Activated CD4-positive, alpha-beta T cell treated with anti-CD3 and anti-CD28 coated beads, Interleukin-2, amount 50 U/mL, for 24 hours (primary cell): ENCODE measurements around the gene GLRX5.

Experiments
- DNase-seq, 2 donors: peaks; one replicate each; pipeline ENCODE4 v3.0.0-alpha.2; 2020; ENCODE audit warnings: low read depth in 1 of 2, low spot score in 1 of 2

GLRX5 gene

DNA sequence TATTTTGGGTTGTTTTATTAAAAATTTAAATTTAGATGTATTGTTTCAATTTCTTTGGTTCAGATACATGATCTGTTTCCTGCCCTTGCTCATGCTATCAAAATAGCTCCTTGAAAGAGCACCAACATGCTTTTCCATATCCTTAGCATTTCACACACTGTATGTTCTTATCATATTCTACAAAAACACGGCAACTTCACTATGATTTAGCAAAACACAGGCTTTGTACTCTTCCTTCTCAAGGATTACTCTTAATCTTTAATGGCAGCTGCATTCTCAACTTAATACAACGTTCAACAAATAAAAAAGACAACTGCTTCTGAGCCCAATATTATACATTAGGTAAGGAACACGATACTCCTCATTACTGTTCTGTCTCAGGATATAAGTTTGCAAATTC is 2.9 kb upstream of the GLRX5 start:
- DNase-seq = no peak

DNA sequence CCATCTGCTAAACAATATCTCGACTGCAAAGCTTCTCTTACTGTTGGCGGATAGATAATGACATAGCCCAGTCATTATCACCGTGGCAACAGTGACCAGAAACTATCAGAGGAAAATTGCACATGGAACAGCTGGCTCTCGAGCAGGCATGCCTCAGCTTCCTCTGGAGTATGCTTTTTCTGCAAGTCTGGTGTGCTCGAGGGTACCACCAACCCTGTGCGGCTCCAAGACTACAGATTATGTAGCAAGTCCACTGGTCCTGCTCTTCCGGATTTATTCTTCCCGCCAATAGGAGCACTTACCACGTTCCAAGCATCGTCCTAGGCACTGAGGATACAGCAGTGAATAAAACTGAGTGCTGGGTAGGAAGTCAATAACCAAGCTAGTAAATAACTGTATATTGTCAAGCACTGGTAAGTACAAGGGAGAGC is 1.4 kb upstream of the GLRX5 start:
- no peak for DNase-seq

DNA sequence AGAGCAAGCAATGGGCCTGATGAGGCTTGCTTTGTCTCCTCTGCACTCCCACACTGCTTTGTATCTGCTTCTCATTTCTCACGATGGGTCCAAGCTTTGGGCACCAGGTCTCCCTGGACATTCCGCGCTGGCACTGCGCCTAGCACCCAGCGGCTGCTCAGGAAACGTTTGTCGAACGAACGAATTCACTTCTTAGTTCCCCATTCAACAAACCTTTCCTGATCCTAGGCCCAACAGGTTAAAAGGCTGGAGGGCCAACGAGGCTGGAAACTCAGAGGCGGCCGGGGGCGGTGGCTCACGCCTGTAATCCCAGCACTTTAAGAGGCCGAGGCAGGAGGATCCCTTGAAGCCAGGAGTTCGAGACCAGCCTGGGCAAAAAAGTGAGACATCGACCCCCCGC is 1.0 kb upstream of the GLRX5 start:
- no peak for DNase-seq

DNA sequence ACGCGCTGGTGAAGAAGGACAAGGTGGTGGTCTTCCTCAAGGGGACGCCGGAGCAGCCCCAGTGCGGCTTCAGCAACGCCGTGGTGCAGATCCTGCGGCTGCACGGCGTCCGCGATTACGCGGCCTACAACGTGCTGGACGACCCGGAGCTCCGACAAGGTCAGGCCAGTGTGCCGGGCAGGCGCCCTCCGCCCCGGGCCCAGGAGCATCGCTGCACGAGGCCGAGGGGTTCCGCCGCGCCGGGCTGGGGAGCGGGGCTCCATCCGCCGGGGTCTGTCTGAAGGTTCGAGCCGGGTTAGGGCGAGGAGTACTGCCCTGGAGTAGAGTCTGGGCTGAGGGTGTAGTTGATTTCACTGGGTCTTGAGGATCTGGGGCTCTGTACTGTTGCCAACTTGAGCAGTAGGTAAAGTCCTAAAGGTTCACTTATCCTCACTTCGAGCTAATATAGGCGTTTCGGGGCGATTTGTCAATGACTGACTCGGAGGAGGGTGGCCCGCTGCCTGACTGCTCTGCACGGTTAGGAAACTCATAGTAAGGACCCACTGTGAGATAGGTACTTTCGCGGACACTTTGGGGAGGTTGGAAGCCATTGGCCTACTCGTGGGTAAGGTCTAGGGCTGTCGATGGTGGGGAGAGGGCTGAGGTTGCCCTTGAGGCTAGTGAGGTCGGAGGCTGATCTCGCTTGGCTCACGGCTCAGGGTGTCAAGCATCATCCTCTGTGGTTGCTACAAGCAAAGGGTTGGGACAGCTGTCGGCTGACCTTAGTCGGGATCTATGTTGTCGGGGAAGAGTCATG is 574 bp downstream of the GLRX5 start:
- no peak for DNase-seq

DNA sequence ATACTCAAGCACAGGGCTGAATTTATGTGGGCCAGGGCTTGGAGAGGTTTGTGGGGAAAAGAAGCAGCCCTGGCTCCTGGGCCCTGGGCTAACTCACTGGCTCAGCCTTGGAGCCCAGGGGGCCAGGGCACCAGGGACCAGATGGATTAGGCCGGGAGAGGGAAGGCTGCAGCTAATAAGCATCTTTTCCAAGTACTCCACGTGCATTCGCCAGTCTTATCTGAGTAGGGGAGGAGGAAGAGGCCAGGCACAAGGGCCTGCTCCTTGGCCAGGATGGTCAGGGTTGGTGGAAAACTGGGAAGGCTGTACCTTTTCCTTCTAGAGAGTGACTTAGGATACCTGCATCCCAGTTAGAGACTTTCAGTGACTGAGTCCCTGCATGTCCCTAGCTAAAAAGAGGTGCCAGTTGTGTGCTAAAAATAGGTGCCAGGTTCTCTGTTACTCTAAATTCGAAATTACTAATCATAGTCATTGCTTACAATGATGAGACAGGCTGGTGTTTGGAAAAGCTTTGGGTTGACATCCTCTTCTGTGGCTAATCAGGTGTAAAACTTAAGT is 1.3 kb downstream of the GLRX5 start:
- DNase-seq = no peak

DNA sequence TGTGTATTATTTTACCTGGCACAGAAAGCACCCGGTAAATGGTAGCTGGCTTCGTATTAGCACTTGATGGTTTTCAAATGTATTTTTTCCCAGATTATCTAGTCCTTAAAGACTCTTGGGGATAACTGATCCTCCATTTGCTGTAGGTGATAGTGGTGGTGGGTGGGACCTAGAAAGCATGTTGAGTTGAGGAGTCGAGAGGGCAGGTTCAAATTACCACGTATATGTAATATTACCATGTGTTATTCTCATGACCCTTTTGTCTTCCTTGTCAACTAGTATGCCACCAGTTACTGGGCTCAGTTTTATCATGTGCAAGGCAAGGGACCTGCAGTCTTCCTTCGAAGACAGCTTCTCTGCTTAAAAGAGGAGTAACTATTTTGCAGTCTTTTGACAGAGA is 1.8 kb downstream of the GLRX5 start:
- no peak for DNase-seq

DNA sequence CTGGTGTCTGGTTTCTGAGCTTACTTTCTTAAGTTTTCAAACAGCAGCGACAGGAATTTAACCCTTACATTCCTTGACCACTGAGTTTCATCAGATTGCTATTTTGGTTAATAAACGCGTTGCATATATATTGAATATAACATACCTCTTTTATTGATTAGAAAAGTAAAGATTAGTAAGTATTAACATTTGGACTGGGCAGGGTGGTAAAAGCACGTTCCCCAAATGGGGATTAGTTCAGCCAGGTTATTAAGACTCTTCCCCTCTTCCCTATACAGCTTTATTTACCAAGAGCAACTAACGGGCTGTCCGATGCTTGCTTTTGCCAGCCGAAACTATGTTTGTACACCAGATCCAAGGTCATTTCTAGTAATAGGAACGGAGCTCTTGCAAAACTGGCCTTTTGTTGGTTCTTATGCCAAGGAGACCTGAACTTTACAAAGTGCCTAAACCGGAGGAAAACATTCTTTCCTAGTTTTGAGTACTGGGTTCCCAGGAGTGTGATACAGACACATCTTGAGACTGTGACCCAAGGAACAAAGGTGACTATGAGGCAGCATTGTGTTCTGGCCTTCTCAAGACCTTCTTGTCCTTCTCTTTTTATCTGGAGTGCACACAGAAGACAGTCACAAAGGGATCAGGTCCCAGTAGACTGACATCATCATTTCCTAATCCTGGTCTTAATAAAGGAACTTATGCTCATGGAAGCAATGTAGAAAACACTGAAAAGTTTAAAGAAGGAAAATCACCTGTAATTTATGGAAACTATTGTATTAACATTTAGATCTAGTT is 2.6 kb downstream of the GLRX5 start:
- no peak for DNase-seq

DNA sequence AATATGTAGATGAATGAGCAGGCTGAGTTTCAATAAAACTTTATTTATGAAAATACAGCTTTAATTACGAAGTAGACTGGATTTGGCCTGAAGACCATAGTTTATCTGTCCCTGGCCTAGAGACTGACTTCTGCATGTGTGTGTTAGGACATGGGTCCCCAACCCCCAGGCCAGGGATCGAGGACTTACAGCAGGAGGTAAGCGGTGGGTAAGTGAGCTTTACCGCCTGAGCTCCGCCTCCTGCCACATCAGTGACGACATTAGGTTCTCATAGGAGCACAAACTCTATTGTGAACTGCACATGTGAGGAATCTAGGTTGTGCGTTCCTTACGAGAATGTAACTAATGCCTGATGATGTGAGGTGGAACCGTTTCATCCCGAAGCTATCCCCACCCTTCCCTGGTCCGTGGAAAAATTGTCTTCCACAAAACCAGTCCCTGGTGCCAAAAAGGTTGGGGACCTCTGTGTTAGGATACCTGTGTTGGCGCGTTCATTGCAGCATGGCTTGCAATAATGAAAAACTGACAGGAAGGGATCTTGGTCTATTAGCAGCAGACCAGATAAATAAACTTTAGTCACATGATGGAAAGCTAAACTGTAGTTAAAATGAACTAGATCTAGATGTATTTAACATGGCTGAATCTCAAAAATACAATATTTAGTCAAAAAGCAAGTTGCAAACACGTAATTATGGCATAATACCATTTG is 4.1 kb downstream of the GLRX5 start:
- DNase-seq = no peak

DNA sequence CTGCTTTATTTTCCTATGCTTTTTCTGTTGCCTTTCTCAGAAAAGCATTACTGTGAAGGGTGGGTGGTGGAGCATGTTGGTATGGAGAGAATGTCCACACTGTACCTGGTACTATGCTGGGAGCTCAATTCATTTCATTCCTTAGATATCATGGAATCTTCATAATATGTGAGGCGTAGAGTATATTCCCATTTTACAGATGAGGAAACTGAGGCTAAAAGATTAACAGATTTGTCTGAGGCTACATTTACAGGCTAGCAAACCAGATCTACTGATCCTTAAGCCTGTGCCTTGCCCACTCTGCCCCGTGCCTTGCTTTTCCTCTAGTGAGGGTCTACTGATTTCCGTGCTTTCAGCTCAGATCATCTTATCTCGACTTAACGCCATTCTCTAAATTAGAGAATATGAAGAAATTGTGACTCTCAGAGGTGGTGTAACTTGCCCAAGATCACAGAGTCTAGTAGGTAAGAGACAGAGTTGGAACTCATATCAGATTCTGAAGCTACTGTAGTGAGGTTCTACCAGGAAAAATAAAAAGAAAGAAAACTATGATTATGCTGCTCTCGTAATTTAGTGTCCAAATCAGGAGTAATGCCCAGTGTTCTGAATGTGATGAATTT is 5.5 kb downstream of the GLRX5 start:
- DNase-seq = no peak

DNA sequence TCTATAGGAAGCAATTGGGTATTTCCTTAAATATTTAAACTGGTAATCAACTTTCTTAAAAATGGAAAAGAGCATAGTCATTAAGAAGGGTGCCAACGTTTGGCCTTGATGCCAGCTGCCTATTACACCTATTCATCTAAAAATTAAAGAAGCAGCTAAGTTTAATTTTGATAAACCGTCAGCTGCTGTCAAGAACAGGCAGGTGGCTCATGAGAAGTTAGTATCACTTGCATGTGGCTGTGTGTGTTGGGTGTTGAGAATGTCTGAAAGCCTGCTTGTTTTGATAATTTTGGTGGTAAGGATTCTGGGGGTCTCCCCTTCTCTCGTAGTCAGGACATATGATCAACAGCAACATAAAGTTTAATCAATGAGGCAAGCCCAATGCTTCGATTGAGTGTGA is 6.5 kb downstream of the GLRX5 start:
- no peak for DNase-seq

DNA sequence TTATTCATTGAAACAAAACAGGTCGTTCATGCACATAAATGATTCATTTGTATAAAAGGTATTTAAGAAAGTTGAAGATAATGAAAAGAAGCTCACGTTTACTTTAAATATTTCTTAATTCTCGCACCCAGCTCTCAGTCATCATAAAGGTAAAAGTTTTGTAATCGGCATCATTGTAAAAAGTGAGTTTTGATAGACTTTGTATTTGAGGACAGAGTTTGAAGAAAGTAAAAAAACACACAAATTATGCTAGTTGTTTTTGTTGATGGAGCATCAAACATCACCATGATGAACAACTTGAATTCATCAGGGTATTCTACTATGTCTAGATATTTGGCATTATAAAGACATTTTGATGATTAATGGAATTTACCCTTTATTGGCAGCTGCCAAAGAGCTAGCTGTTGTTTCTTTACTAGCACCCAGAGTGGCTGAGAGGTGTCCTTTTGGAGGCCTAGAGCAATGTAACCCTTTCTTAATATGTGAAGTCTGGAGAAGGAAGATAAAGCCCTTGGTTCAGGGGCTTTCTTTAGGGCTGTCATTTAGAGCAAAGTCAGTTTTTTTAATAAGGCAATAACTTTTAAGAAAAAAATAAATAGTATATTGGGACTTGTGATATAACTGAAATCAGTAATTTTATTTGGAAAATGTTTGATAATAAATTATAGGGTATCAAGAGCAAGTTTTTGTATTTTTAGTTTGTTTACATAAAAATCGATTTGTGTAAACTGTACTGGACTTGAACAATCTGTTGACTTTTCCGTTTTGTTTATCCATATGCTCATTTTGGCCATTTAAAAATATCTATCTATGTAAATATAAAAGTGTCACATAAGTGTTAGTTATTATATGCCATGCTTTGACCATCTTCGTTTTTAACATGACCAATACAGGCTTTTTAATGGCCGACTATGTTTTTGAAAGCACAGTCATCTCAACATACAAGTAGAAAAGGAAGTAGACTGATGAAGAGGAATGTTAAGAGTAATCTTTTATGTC is 7.4 kb downstream of the GLRX5 start:
- no peak for DNase-seq

DNA sequence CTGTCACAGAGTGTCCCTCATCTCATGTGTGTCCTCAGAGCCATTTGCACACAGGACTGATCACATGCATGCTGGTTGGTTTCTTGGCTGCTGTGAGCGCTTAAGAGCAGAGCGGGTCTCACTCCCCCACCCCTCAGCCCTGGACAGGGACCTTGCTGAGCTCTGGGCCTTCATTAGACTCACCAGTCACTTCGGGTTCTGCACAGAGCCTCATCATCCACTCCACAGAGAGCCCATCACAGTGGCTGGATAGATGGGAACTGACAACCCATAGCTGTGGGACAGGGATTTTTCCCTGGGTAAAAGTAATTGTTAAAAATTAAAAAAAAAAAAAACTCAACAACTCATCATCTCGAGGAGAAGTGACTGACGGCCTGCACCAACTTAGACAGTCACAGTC is 8.2 kb downstream of the GLRX5 start:
- no peak for DNase-seq

DNA sequence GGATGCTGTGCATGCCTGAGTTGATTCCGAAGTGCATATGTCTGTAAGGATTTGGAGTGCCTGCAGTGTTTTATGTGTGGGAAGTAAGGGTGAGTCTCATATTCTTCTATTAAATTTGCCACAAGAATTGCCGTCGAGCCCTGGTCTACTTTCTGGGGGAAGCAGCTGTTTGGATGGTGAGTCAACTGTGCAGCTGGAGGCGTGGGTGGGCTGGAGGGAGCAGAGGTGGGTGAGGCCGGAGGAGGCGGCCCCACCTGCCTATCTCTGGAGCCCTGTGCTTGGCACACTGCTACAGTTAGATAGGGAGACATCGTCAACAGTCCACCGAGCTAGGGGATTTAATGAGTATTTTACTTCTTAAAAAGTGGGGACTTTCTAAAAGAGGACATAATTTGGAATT is 9.7 kb downstream of the GLRX5 start:
- no peak for DNase-seq

DNA sequence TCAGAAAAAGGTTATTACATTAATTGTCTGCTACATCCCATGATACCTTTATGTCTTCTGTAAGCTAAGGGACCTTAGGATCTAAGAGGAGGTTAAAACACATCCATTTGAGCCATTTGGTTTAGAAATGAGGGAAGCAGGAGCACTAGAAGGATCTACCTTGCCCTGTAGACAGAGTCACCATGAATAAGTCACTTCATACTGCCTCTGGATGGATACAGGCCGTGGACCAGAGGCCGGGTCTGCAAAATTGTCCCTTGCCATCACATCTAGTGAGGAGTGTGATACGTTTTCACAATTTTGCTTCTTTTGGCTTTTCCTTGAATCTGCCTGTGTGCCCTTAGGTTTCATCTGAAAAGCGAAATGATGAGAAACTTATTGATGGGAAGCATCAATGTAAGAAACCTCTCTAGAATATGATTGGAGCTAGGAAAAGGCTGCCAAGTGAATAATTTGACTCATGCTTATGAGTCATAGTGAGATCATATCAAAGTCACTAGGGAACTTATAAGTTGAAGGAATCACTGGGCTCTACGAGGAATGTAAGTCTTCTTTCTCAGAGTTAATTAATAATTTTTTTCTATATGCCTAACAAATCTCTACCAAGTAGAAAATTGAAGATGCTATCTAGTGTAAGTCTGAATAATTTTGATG is 10.8 kb downstream of the GLRX5 start:
- DNase-seq = no peak

DNA sequence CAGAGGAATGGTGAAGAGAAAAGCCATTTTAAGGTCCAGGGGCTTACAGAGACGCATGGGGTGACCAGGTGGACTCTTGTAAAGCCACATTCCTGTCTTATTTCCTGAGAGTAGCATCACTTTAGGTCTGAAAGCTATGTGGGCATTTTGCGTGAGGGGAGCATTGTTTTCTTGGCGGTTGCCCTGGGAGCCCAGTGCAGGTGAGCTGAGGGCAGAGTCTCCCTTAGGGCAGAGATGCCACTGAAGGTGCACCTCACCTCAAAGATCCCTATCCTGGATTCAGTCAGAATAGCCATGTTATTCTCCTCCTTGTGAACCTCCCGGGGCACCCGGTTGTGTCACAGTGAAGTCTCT is 12.4 kb downstream of the GLRX5 start:
- DNase-seq = no peak

DNA sequence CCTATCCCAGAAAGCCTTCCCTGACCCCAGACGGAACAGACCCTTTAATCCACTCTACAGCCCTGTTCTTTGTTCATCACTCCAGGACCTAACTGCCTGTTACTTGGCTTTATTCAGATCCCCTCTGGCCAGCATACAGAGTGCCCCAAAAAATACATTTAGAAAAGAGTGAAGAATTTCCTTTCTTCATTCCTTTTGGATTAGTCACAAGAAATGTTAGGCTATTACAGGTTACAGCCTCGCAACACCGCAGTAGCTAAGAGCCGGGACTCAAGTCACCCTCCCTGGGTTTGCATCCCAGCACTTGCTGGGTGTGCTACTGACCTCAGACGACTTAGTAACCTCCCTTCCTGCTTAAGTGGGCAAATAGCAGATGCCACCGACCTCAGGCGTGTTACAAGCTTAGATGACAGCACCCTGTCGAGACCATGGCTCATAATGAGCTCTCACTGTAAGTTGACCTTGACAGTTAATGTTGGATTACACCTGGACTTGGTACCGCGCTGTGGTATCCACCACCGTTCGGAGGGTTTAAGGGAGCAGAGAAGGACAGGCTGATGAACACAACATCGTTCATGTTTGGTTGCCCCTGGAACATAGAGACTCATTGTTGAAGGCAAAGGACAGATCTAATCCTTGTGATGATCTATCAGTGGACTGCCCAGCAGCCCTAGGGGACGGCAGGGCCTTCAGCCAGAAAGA is 12.9 kb downstream of the GLRX5 start:
- no peak for DNase-seq

DNA sequence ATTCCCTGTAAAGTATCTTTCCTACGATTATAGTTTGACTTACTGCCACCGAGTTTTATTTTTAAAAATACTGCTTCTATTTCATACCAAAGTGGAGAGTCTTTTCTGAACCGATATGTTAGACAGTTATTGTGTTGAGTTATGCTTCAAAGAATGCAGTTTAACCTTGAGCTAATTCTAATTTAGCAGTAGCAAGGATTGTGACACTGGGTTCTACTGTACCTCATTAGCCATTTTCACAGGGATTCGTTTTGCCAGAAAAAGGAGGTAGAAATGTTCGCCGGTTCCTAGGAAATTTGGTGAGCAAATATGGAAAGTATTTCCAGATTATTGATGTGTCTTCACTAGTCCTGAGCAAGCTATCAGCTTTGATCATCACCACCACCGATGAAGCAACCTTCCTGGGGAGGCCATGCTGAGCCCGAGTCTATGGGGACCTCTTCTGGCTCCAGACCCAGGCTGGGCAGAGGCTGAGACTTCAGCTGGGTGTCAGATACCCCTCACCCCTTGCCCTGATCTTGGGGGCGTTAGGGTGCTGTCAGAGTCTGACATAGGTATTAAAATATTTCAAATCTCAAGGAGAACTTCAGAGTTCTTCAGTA is 13.6 kb downstream of the GLRX5 start:
- no peak for DNase-seq
